Measurements from ENCODE around the gene LTB. TPM values are rescaled to one million over a fixed set of nuclear protein-coding genes. Genes with fewer than 3 reads are reported as not detected.
A peak's percentile ranks its signal among the peaks of the same experiment; 100 is the strongest.

Gene LTB
- total and polyA plus RNA-seq, 2 of the 13 experiments (the other 11 are each of a cell fraction or from before 2014, with no cell fraction given) = 0.09 to 0.22 TPM

DNA sequence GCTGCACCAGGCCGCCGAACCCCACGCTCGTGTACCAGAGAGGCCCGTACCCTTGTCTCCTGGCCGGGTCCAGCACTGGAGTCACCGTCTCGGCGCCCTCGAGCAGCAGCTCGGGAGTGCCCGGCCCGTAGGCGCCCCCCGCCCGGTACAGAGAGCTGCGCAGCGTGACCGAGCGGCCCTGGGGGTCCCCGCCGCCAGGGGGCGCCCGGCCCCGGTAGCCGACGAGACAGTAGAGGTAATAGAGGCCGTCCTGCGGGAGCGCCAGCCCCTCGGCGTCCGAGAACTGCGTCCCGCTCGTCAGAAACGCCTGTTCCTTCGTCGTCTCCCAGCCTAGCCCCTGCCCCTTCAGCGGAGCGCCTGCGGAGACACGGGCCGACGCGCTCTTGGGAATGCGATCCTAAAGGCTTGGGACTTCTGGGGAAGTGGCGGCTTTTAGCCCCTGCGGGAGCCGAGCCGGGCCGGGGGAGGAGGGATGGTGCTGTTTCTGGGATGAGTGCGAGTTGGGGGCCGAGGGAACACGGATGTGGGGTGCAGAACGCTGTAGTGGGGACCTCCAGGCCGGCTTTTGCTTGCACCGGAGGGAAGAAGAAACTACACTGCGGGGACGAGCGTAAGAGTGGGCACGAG is 1.3 kb downstream of the LTB start (continued):
- TF ChIP-seq GRHL1 (CRISPR knock-in tag; conservative IDR thresholded peaks at IDR 0.05) (no peak), ZNF547 (CRISPR knock-in tag; IDR thresholded peaks at IDR 0.05) (no peak; the same call in 1 of the 2 replicates), ZNF263 (CRISPR knock-in tag; IDR thresholded peaks at IDR 0.05) (peak; percentile 98), PCBP1 (IDR thresholded peaks at IDR 0.05; ENCODE audit: borderline replicate concordance, low read depth, low read length) (0 out of 2 replicates have a peak, but pooled peaks have one; percentile 30), ZZZ3 (CRISPR knock-in tag; IDR thresholded peaks at IDR 0.05; ENCODE audit: borderline replicate concordance) (no peak), NFKB2 (CRISPR knock-in tag; IDR thresholded peaks at IDR 0.05; ENCODE audit: borderline replicate concordance) (peak; percentile 83), SAP130 (CRISPR knock-in tag; IDR thresholded peaks at IDR 0.05; ENCODE audit: low read depth) (peak; percentile 57), ZNF350 (CRISPR knock-in tag; IDR thresholded peaks at IDR 0.05; ENCODE audit: borderline replicate concordance, low read depth) (peak; percentile 83; the same call in 1 of the 2 replicates), ATF3 (CRISPR knock-in tag; IDR thresholded peaks at IDR 0.05) (peak; percentile 13; the same call in 1 of the 2 replicates), POLR2G (IDR thresholded peaks at IDR 0.05; ENCODE audit: low read depth, low read length) (peak; percentile 36; the same call in 1 of the 2 replicates), ZNF33A (CRISPR knock-in tag; IDR thresholded peaks at IDR 0.05; ENCODE audit: borderline replicate concordance) (no peak), NFIB (CRISPR knock-in tag; IDR thresholded peaks at IDR 0.05; ENCODE audit: borderline replicate concordance) (no peak), ZBTB38 (CRISPR knock-in tag; IDR thresholded peaks at IDR 0.05) (peak; percentile 76), ZNF766 (CRISPR knock-in tag; IDR thresholded peaks at IDR 0.05; ENCODE audit: borderline replicate concordance) (peak; percentile 89; the same call in 1 of the 2 replicates), ZNF34 (CRISPR knock-in tag; IDR thresholded peaks at IDR 0.05; ENCODE audit: borderline replicate concordance) (no peak), DNMT1 (CRISPR knock-in tag; IDR thresholded peaks at IDR 0.05) (0 out of 2 replicates have a peak, but pooled peaks have one; percentile 55), ZFP90 (CRISPR knock-in tag; IDR thresholded peaks at IDR 0.05; ENCODE audit: borderline replicate concordance) (0 out of 2 replicates have a peak, but pooled peaks have one; percentile 61), SKI (IDR thresholded peaks at IDR 0.05; ENCODE audit: partially characterized antibody) (peak; percentile 34), TBP (CRISPR knock-in tag; IDR thresholded peaks at IDR 0.05) (0 out of 2 replicates have a peak, but pooled peaks have one; percentile 9), PPARG (CRISPR knock-in tag; conservative IDR thresholded peaks at IDR 0.05) (peak; percentile 60; the same call in 1 of the 2 replicates)
